Right renal pelvis (tissue), 4 donors: ENCODE data around the gene NUDT19. TPM values are rescaled to one million over a fixed set of nuclear protein-coding genes. Genes with fewer than 3 reads are reported as not detected.

Experiments used
- DNase-seq, 4 donors: peaks; one replicate each; pipeline ENCODE4 v3.0.0-alpha.2; 2013; ENCODE audit warnings: low read depth in 4 of 4, low spot score in 3 of 4, missing footprints in 1 of 4
- polyA plus RNA-seq, 4 donors: library from polyadenylated mRNA; unstranded; fragments of 120-200 nt; gene quantifications; one replicate each; pipeline ENCODE4 v1.2.1, GENCODE V29; 2013; ENCODE audit not compliant: insufficient read length in 4 of 4

Gene NUDT19
- polyA plus RNA-seq, 4 donors, result 11.5 to 14.2 (median 13.1) TPM

DNA sequence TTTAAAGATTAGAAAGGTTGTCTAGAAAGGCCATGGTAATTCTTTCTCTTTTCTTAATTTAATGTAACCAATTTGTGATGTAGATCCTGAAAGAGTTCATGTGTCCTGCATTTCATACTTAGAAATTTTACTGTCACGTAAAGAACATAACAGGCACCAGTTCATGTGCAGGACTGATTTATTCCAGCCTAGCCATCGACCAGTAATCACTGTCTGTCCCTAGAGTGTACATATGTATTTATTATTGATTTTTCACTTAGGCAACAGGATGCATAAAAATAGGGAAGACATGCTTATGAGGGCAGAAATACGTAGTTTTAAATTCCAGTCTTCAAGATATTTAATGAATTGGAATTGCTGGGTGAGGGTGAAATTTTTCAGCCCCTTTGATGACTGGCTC, 65.6 kb downstream of the NUDT19 start:
- DNase-seq, result no peak

Other genes with a start within 250 kb of the NUDT19 start
- gene PDCD5, start 110.6 kb upstream of the NUDT19 start, polyA plus RNA-seq, result 100 to 1,000 TPM; 114 to 136 (median 122) TPM
- gene ANKRD27, start 16.6 kb upstream of the NUDT19 start, polyA plus RNA-seq, result 10 to 100 TPM; 19.0 to 23.5 (median 20.6) TPM
- gene RGS9BP, start 16.0 kb upstream of the NUDT19 start, polyA plus RNA-seq, result under 1 TPM; 0.21 to 0.43 (median 0.33) TPM
- under 1 TPM; 0.14 to 0.81 (median 0.29) TPM for gene TDRD12, start 27.9 kb downstream of the NUDT19 start, polyA plus RNA-seq
- 10 to 100 TPM; 12.8 to 16.6 (median 14.2) TPM for gene SLC7A9, start 177.9 kb downstream of the NUDT19 start, polyA plus RNA-seq